ENCODE measurements around the gene CCDC86. TPM values are rescaled to one million over a fixed set of nuclear protein-coding genes. Genes with fewer than 3 reads are reported as not detected.

CCDC86 gene
- total and polyA plus RNA-seq, 2 of the 4 experiments (the other 2 are of a cell fraction), result 9.5 to 34.0 TPM

DNA sequence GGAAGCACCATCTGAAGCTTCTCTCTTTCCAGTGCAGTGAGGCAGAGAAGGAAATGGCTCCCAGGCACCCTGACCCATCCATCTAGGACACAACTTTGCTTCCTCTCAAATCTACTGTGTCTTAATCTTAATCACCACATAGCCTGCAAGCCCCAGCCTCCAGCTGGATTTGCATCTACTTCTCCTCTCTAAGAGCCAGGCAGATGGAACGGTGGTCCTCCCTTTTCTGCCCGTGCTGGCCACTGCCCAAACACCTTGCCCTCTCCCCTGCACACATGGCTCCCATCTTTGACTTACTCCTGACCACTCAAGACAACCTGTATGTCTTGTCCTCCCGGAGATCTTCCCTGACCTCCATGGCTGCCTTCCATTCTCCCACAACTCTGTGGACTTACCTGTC, 49.4 kb upstream of the CCDC86 start (continued):
- TF ChIP-seq USF2 (IDR thresholded peaks at IDR 0.05; ENCODE audit: low read depth, low read length) (no peak), ELK1 (IDR thresholded peaks at IDR 0.05; ENCODE audit: borderline replicate concordance, low read depth, low read length) (no peak), CEBPB (IDR thresholded peaks at IDR 0.05; ENCODE audit: low read depth, low read length) (no peak)

DNA sequence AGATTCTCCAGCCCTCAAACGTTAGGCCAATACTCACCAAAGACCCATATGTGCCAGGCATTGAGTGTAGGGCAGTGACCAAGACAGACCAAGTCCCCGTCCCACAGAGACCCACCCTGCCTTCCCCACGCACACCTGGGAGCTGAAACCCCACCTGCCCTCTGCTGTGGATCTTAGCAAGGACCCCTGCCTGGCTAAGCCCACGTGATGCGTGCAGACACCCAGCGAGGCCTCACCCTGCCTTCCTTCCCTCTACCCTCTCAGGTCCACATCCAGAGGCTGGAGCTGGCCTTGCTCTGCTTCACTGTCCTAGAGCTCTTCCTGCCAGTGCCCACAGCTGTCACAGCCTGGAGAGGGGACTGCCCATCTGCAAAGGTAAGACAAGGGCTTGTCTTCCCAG, 46.6 kb upstream of the CCDC86 start:
- intact Hi-C loops (cut with micrococcal nuclease) (no loop called here), in situ Hi-C loops (cut with MboI; ENCODE audit: low sequenced_read_pairs) (no loop called here), dilution Hi-C loops (cut with HindIII; ENCODE audit: low sequenced_read_pairs, unreplicated experiment) (no loop called here)
- Histone ChIP-seq H4K91ac (ENCODE audit: insufficient read depth, low read depth, low read length) (no peak overlapping the region), H2AK5ac (ENCODE audit: low read depth, low read length) (no peak overlapping the region), H3K4me2 (ENCODE audit: low read depth, low read length) (no peak overlapping the region), H2AK9ac (replicated peaks; ENCODE audit: low read depth, low read length, poor library complexity) (peak overlapping the region; percentile 42), H3K56ac (ENCODE audit: extremely low read depth, insufficient read depth, low read length) (no peak overlapping the region), H3K4me1 (ENCODE audit: control insufficient read depth, insufficient read depth, low read length) (no peaks in the 10 kb centered on the region), H3K14ac (replicated peaks; ENCODE audit: low read depth, low read length) (no peak overlapping the region), H3K79me1 (ENCODE audit: low read depth in 1 of 2, low read length in 2 of 2) (no peaks in the 10 kb centered on the region), H3K9me3 (ENCODE audit: control insufficient read depth, insufficient read depth, low read length) (peaks cover 10% of the 10 kb centered on the region; the same call in 1 of the 2 replicates), H3K36me3 (ENCODE audit: control insufficient read depth, insufficient read depth, low read length) (no peaks in the 10 kb centered on the region), H4K20me1 (ENCODE audit: insufficient read depth, low read length) (no peaks in the 10 kb centered on the region), H4K5ac (ENCODE audit: low read depth, low read length) (no peak overlapping the region), H2BK15ac (ENCODE audit: low read depth, low read length) (no peak overlapping the region), H3K9me1 (ENCODE audit: insufficient read depth, low read length) (no peaks in the 10 kb centered on the region), H3K9ac (ENCODE audit: low read depth, low read length) (no peak overlapping the region), H3K18ac (ENCODE audit: low read depth, low read length) (no peak overlapping the region), H2BK20ac (ENCODE audit: low read depth, low read length) (no peak overlapping the region), H2BK120ac (ENCODE audit: low read depth, low read length) (no peak overlapping the region), H3K27ac (ENCODE audit: insufficient read depth, low read length) (no peak overlapping the region), H3K23ac (ENCODE audit: low read depth, low read length) (no peak overlapping the region), H3K27me3 (ENCODE audit: control insufficient read depth, insufficient read depth, low read length) (peaks cover 53% of the 10 kb centered on the region), H2BK5ac (ENCODE audit: low read depth, low read length, poor library complexity, severe bottlenecking) (no peak overlapping the region), H3K4ac (ENCODE audit: low read depth, low read length) (no peak overlapping the region), H4K8ac (ENCODE audit: low read depth in 2 of 2, low read length in 2 of 2) (no peak overlapping the region), H3K4me3 (ENCODE audit: insufficient read depth, low read depth, low read length) (no peak overlapping the region), H2AFZ (replicated peaks; ENCODE audit: low read length, poor library complexity) (no peak overlapping the region)
- POLR2A ChIA-PET (ENCODE audit: unreplicated experiment), result no interaction called here
- CTCF ChIA-PET, result no interaction called here
- DNase-seq, result no peak
- WGBS, 2 experiments (ENCODE audit: extremely low coverage in 2 of 2, insufficient read length in 1 of 2), result 40% methylated on average over 2 of the region's 6 CpGs; no CpG with 5 or more reads in 1 of the 2 experiments
- BruUV-seq (replicated peaks), result no TSS peak
- no peak for ATAC-seq (ENCODE audit: low read depth)
- TF ChIP-seq POLR2A (IDR thresholded peaks at IDR 0.05; ENCODE audit: low read depth, low read length), result no peak
- no peak for TF ChIP-seq MAZ (IDR thresholded peaks at IDR 0.05; ENCODE audit: borderline replicate concordance, low read depth, low read length)
- TF ChIP-seq CHD1 (IDR thresholded peaks at IDR 0.05; ENCODE audit: low read depth, low read length), result no peak
- TF ChIP-seq RFX5 (IDR thresholded peaks at IDR 0.05; ENCODE audit: low read depth, low read length), result no peak
- TF ChIP-seq RAD21 (IDR thresholded peaks at IDR 0.05; ENCODE audit: low read length), result no peak
- no peak for TF ChIP-seq SMC3 (IDR thresholded peaks at IDR 0.05; ENCODE audit: low read depth, low read length)
- TF ChIP-seq RCOR1 (IDR thresholded peaks at IDR 0.05; ENCODE audit: insufficient replicate concordance, low read length), result no peak
- no peak for TF ChIP-seq CTCF (conservative IDR thresholded peaks at IDR 0.05; ENCODE audit: low read depth, low read length)
- TF ChIP-seq MXI1 (IDR thresholded peaks at IDR 0.05; ENCODE audit: borderline replicate concordance, low read depth, low read length), result no peak
- TF ChIP-seq NFE2L2 (IDR thresholded peaks at IDR 0.05; ENCODE audit: low read depth, low read length), result no peak
- no peak for TF ChIP-seq FOS (IDR thresholded peaks at IDR 0.05; ENCODE audit: low read depth, low read length)
- no peak for TF ChIP-seq MAFK (IDR thresholded peaks at IDR 0.05; ENCODE audit: low read depth, low read length)
- TF ChIP-seq CEBPB (IDR thresholded peaks at IDR 0.05; ENCODE audit: low read depth, low read length), result no peak

All from IMR-90 (cell line).